Measurements from ENCODE around the gene ERCC6L2.

ERCC6L2 gene

DNA sequence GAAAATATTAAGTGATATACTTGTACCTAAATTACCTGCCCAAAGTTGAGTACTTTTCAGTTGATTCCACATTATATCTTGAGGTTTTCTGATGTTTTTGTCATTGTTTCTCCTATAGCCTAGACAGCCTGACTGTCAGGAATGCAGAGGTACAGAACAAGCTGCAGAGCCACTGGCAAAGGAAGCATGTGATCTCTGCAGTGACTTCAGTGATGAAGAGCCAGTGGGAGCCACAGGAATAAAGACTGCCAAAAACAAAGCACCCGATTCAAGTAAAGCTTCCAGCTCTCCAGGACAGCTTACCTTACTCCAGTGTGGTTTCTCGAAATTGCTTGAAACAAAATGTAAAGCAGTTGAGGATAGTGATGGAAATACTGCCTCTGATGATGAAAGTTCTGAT lies 96.3 kb downstream of the ERCC6L2 start:
- no peaks in the 10 kb centered on the region for H3K9me3 ChIP-seq (ENCODE audit: insufficient read depth, low read length)
- H3F3A ChIP-seq (ENCODE audit: insufficient read depth), result no peaks in the 10 kb centered on the region
- H3K36me3 ChIP-seq (ENCODE audit: low read length), result peaks cover 10% of the 10 kb centered on the region; the same call in 1 of the 2 replicates

GRCh38 chr9:95974389-95974788 lies 98.9 kb downstream of the ERCC6L2 start:
- H2AFZ ChIP-seq (ENCODE audit: low read depth, low read length, severe bottlenecking), result no peak overlapping the region
- H3K4me2 ChIP-seq (ENCODE audit: low read depth, low read length, poor library complexity, severe bottlenecking), result no peak overlapping the region
- no peaks in the 10 kb centered on the region for H4K20me1 ChIP-seq (ENCODE audit: low read depth, low read length)
- peaks cover 17% of the 10 kb centered on the region; the same call in 1 of the 2 replicates for H3K36me3 ChIP-seq (ENCODE audit: low read length)
- H3K9me2 ChIP-seq (replicated peaks; ENCODE audit: insufficient read depth, low read length), result no peaks in the 10 kb centered on the region
- no peak overlapping the region for H3K4me3 ChIP-seq (ENCODE audit: insufficient read depth, low read length, poor library complexity, severe bottlenecking)
- no peak overlapping the region for H3K27ac ChIP-seq (ENCODE audit: low read depth, low read length)
- no peaks in the 10 kb centered on the region for H3K9me3 ChIP-seq (ENCODE audit: insufficient read depth, low read length)
- H3K79me2 ChIP-seq (ENCODE audit: insufficient read depth, low read length), result no peaks in the 10 kb centered on the region
- TF ChIP-seq CTCF (IDR thresholded peaks at IDR 0.05; ENCODE audit: insufficient read depth, low read length, poor library complexity, severe bottlenecking), result no peak
- TF ChIP-seq EZH2phosphoT487 (conservative IDR thresholded peaks at IDR 0.05; ENCODE audit: low read length), result no peak
- H3F3A ChIP-seq (ENCODE audit: insufficient read depth), result no peaks in the 10 kb centered on the region
- H3K27me3 ChIP-seq (ENCODE audit: low read length), result no peaks in the 10 kb centered on the region
- H3K9ac ChIP-seq (ENCODE audit: low read length), result no peak overlapping the region

More for the DNA sequence above, 96.3 kb downstream of the ERCC6L2 start:
- Histone ChIP-seq H3K4me2 (ENCODE audit: low read depth, low read length, poor library complexity, severe bottlenecking) (no peak overlapping the region), H2AFZ (ENCODE audit: low read depth, low read length, severe bottlenecking) (no peak overlapping the region), H3K9ac (ENCODE audit: low read length) (no peak overlapping the region), H3K27ac (ENCODE audit: low read depth, low read length) (no peak overlapping the region), H3K4me3 (ENCODE audit: insufficient read depth, low read length, poor library complexity, severe bottlenecking) (no peak overlapping the region), H3K9me2 (replicated peaks; ENCODE audit: insufficient read depth, low read length) (no peaks in the 10 kb centered on the region), H3K27me3 (ENCODE audit: low read length) (no peaks in the 10 kb centered on the region), H3K79me2 (ENCODE audit: insufficient read depth, low read length) (no peaks in the 10 kb centered on the region), H4K20me1 (ENCODE audit: low read depth, low read length) (no peaks in the 10 kb centered on the region)
- TF ChIP-seq CTCF (IDR thresholded peaks at IDR 0.05; ENCODE audit: insufficient read depth, low read length, poor library complexity, severe bottlenecking), result no peak
- no peak for TF ChIP-seq EZH2phosphoT487 (conservative IDR thresholded peaks at IDR 0.05; ENCODE audit: low read length)

DNA sequence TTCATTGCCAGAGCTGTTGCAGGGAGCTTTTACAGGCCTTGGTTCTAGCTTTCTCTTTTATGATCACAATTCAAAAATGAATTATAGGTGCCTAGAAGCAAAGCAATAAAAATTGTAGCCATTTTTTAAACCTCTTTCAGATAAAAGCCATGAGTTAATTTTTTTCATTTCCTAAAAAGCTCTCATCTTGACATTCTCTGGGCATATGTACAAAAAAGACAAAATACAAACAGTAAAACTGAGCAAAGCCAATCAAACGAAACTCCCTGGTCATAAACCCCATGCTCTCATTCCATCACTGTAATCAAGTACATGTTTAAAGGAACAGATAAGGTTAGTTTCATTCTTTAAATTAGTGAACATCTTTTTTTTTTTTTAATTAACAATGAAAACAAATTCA lies 101.9 kb downstream of the ERCC6L2 start:
- no peak for TF ChIP-seq CTCF (IDR thresholded peaks at IDR 0.05; ENCODE audit: insufficient read depth, low read length, poor library complexity, severe bottlenecking)
- no peak for TF ChIP-seq EZH2phosphoT487 (conservative IDR thresholded peaks at IDR 0.05; ENCODE audit: low read length)
- Histone ChIP-seq H3K4me3 (ENCODE audit: insufficient read depth, low read length, poor library complexity, severe bottlenecking) (no peak overlapping the region), H3K36me3 (ENCODE audit: low read length) (peaks cover 14% of the 10 kb centered on the region; the same call in 1 of the 2 replicates), H3K27me3 (ENCODE audit: low read length) (no peaks in the 10 kb centered on the region), H3K9ac (ENCODE audit: low read length) (no peak overlapping the region), H3F3A (ENCODE audit: insufficient read depth) (no peaks in the 10 kb centered on the region), H3K79me2 (ENCODE audit: insufficient read depth, low read length) (no peaks in the 10 kb centered on the region), H4K20me1 (ENCODE audit: low read depth, low read length) (no peaks in the 10 kb centered on the region), H2AFZ (ENCODE audit: low read depth, low read length, severe bottlenecking) (no peak overlapping the region), H3K4me2 (ENCODE audit: low read depth, low read length, poor library complexity, severe bottlenecking) (no peak overlapping the region), H3K27ac (ENCODE audit: low read depth, low read length) (no peak overlapping the region), H3K9me2 (replicated peaks; ENCODE audit: insufficient read depth, low read length) (no peaks in the 10 kb centered on the region), H3K9me3 (ENCODE audit: insufficient read depth, low read length) (no peaks in the 10 kb centered on the region)

Measured in SU-DHL-6 (cell line).